ENCODE results near the gene OPN1MW3. TPM values are rescaled to one million over a fixed set of nuclear protein-coding genes. Genes with fewer than 3 reads are reported as not detected.
A peak's percentile ranks its signal among the peaks of the same experiment; 100 is the strongest.

Gene OPN1MW3
- total and polyA plus RNA-seq, 4 experiments from 2014 or later, result not detected

- no peaks in the 10 kb centered on the region for H3K27me3 Mint-ChIP-seq
- H3K4me3 ChIP-seq (ENCODE audit: low read length in 2 of 2), result no peak overlapping the region
- peaks cover 14 to 36% (median 26%) of the 10 kb centered on the region in 4 donors for H3K4me1 Mint-ChIP-seq
- intact Hi-C loops (cut with micrococcal nuclease), result no loop called here
- H3K9me3 Mint-ChIP-seq, result peaks cover 0 to 4% (median 0%) of the 10 kb centered on the region in 8 donors
- no peak overlapping the region for H3K4me3 Mint-ChIP-seq
- H3K36me3 ChIP-seq (ENCODE audit: insufficient read depth, low read length), result no peaks in the 10 kb centered on the region
- ChIA-PET POLR2A (ENCODE audit: partially characterized antibody) (no interaction called here), CTCF (ENCODE audit: partially characterized antibody) (no interaction called here)
- no peaks in the 10 kb centered on the region for H3K36me3 Mint-ChIP-seq
- no peak for DNase-seq
- H3K4me1 ChIP-seq (ENCODE audit: insufficient read depth, low read length), result peaks cover 24% of the 10 kb centered on the region
- H3K27ac Mint-ChIP-seq, result peak overlapping the region in 2 of 7 donors; percentile 18 to 47
- H3K27ac ChIP-seq (ENCODE audit: low read depth, low read length), result no peak overlapping the region
- no peaks in the 10 kb centered on the region for H3K9me3 ChIP-seq (ENCODE audit: control insufficient read depth in 1 of 2, low read length in 2 of 2)
- no peaks in the 10 kb centered on the region for H3K27me3 ChIP-seq (ENCODE audit: insufficient read depth, low read length)
Observed at GRCh38 chrX:154320406-154320805, 63.0 kb downstream of the OPN1MW3 start.

Other genes starting within 250 kb of the OPN1MW3 start
- 10 to 100 TPM; 66.9 to 74.5 TPM for gene IRAK1, start 237.7 kb upstream of the OPN1MW3 start, total RNA-seq
- gene IRAK1, start 237.7 kb upstream of the OPN1MW3 start, polyA plus RNA-seq, result 10 to 100 TPM; 38.1 to 64.5 TPM
- gene MECP2, start 159.9 kb upstream of the OPN1MW3 start, total RNA-seq, result 100 to 1,000 TPM; 103 to 108 TPM
- gene MECP2, start 159.9 kb upstream of the OPN1MW3 start, polyA plus RNA-seq, result 10 to 100 TPM in 1 of 2 donors, 1 to 10 TPM in 1; 9.5 to 26.5 TPM
- not detected for gene OPN1LW, start 113.3 kb upstream of the OPN1MW3 start, total RNA-seq
- gene OPN1LW, start 113.3 kb upstream of the OPN1MW3 start, polyA plus RNA-seq, result not detected
- gene OPN1MW, start 75.0 kb upstream of the OPN1MW3 start, total RNA-seq, result not detected
- not detected for gene OPN1MW, start 75.0 kb upstream of the OPN1MW3 start, polyA plus RNA-seq
- not detected for gene OPN1MW2, start 37.8 kb upstream of the OPN1MW3 start, total RNA-seq
- gene OPN1MW2, start 37.8 kb upstream of the OPN1MW3 start, polyA plus RNA-seq, result not detected
- not detected for gene TEX28, start 37.5 kb downstream of the OPN1MW3 start, total RNA-seq
- not detected for gene TEX28, start 37.5 kb downstream of the OPN1MW3 start, polyA plus RNA-seq
- 1 to 10 TPM in 1 of 2 experiments, under 1 TPM in 1; 0.32 to 1.9 TPM for gene TKTL1, start 38.2 kb downstream of the OPN1MW3 start, total RNA-seq
- gene TKTL1, start 38.2 kb downstream of the OPN1MW3 start, polyA plus RNA-seq, result 10 to 100 TPM; 19.3 to 44.1 TPM
- 100 to 1,000 TPM; 839 to 871 TPM for gene FLNA, start 117.1 kb downstream of the OPN1MW3 start, total RNA-seq
- gene FLNA, start 117.1 kb downstream of the OPN1MW3 start, polyA plus RNA-seq, result 100 to 1,000 TPM in 1 of 2 donors, 10 to 100 TPM in 1; 87.4 to 683 TPM
- gene EMD, start 121.7 kb downstream of the OPN1MW3 start, total RNA-seq, result 10 to 100 TPM; 84.3 to 88.7 TPM
- 10 to 100 TPM; 30.3 to 38.2 TPM for gene EMD, start 121.7 kb downstream of the OPN1MW3 start, polyA plus RNA-seq
- gene RPL10, start 140.8 kb downstream of the OPN1MW3 start, total RNA-seq, result 1,000 to 10,000 TPM; 5,157 to 5,386 TPM
- gene RPL10, start 140.8 kb downstream of the OPN1MW3 start, polyA plus RNA-seq, result 1,000 to 10,000 TPM; 4,018 to 5,740 TPM
- 10 to 100 TPM; 25.3 to 26.3 TPM for gene DNASE1L1, start 151.7 kb downstream of the OPN1MW3 start, total RNA-seq
- 10 to 100 TPM; 14.0 to 16.2 TPM for gene DNASE1L1, start 151.7 kb downstream of the OPN1MW3 start, polyA plus RNA-seq
- 100 to 1,000 TPM; 139 to 141 TPM for gene TAFAZZIN, start 154.0 kb downstream of the OPN1MW3 start, total RNA-seq
- 10 to 100 TPM; 47.3 to 48.2 TPM for gene TAFAZZIN, start 154.0 kb downstream of the OPN1MW3 start, polyA plus RNA-seq
- 10 to 100 TPM; 60.4 to 62.6 TPM for gene ATP6AP1, start 171.1 kb downstream of the OPN1MW3 start, total RNA-seq
- gene ATP6AP1, start 171.1 kb downstream of the OPN1MW3 start, polyA plus RNA-seq, result 100 to 1,000 TPM; 114 to 149 TPM
- 100 to 1,000 TPM; 212 to 220 TPM for gene GDI1, start 179.6 kb downstream of the OPN1MW3 start, total RNA-seq
- gene GDI1, start 179.6 kb downstream of the OPN1MW3 start, polyA plus RNA-seq, result 10 to 100 TPM; 48.2 to 63.9 TPM
- 10 to 100 TPM; 65.2 to 70.3 TPM for gene FAM50A, start 186.6 kb downstream of the OPN1MW3 start, total RNA-seq
- 10 to 100 TPM; 35.6 to 68.1 TPM for gene FAM50A, start 186.6 kb downstream of the OPN1MW3 start, polyA plus RNA-seq
- 10 to 100 TPM; 78.8 to 90.3 TPM for gene PLXNA3, start 200.7 kb downstream of the OPN1MW3 start, total RNA-seq
- gene PLXNA3, start 200.7 kb downstream of the OPN1MW3 start, polyA plus RNA-seq, result 1 to 10 TPM in 1 of 2 donors, under 1 TPM in 1; 0.29 to 1.2 TPM
- 10 to 100 TPM; 18.5 to 19.3 TPM for gene LAGE3, start 221.7 kb downstream of the OPN1MW3 start, total RNA-seq
- 10 to 100 TPM; 46.0 to 58.0 TPM for gene LAGE3, start 221.7 kb downstream of the OPN1MW3 start, polyA plus RNA-seq
- gene UBL4A, start 229.0 kb downstream of the OPN1MW3 start, total RNA-seq, result 10 to 100 TPM; 33.2 to 41.3 TPM
- gene UBL4A, start 229.0 kb downstream of the OPN1MW3 start, polyA plus RNA-seq, result 10 to 100 TPM; 56.9 to 66.8 TPM
- gene SLC10A3, start 233.0 kb downstream of the OPN1MW3 start, total RNA-seq, result 10 to 100 TPM; 22.5 to 23.7 TPM
- 10 to 100 TPM; 61.4 to 62.3 TPM for gene SLC10A3, start 233.0 kb downstream of the OPN1MW3 start, polyA plus RNA-seq